CD4-positive, alpha-beta T cell (primary cell): Measurements from ENCODE around the gene BTN2A1. TPM values are rescaled to one million over a fixed set of nuclear protein-coding genes. Genes with fewer than 3 reads are reported as not detected.
A peak's percentile ranks its signal among the peaks of the same experiment; 100 is the strongest.

Source experiments
- ATAC-seq: fragments of 200-7000 bp; cut with Tn5 transposase; one replicate; pipeline ENCODE4 v1.10.0; 2022; ENCODE audit warnings: mild to moderate bottlenecking; ENCODE audit not compliant: poor library complexity
- CTCF ChIA-PET: fragments of 350-600 bp; sonication (Branson Sonifier 250); formaldehyde crosslinking; loops from one replicate; lab custom pipeline; 2021; ENCODE audit warnings: antibody characterized with exemption, inconsistent platforms; lab: Charles Lee
- POLR2A ChIA-PET: fragments of 350-600 bp; sonication (Branson Sonifier 250); formaldehyde crosslinking; loops from one replicate; lab custom pipeline; 2021; ENCODE audit warnings: antibody characterized with exemption, inconsistent platforms; lab: Charles Lee
- DNase-seq, 14 experiments: peaks; one replicate each; pipeline ENCODE4 v3.0.0-alpha.2; 2013 to 2020; ENCODE audit warnings: mixed read lengths in 2 of 14
- H3K27ac ChIP-seq, 2 donors: one replicate each; pipeline versions ENCODE4 v1.5.1 to v1.7.0; 2013; ENCODE audit warnings: low read length in 2 of 2, low read depth in 1 of 2, mild to moderate bottlenecking in 1 of 2
- H3K27me3 ChIP-seq, 2 experiments: 1 replicate in 1 of 2; 2 replicates in 1 of 2; pipeline versions ENCODE4 v1.6.1 to v1.7.0; 2013; ENCODE audit warnings: low read length in 2 of 2, control low read depth in 1 of 2, mild to moderate bottlenecking in 1 of 2, moderate library complexity in 1 of 2; ENCODE audit not compliant: insufficient read depth in 2 of 2, control insufficient read depth in 1 of 2
- H3K36me3 ChIP-seq: one replicate; pipeline ENCODE4 v1.6.1; 2013; ENCODE audit warnings: low read length, control low read depth; ENCODE audit not compliant: insufficient read depth
- H3K4me1 ChIP-seq: one replicate; pipeline ENCODE4 v1.6.1; 2013; ENCODE audit warnings: low read length, control low read depth; ENCODE audit not compliant: insufficient read depth
- H3K4me3 ChIP-seq: one replicate; pipeline ENCODE4 v1.5.1; 2013; ENCODE audit warnings: mild to moderate bottlenecking, low read length, moderate library complexity
- H3K9me3 ChIP-seq, 2 experiments: 1 replicate in 1 of 2; 2 replicates in 1 of 2; pipeline versions ENCODE4 v1.6.1 to v1.7.0; 2013; ENCODE audit warnings: low read length in 2 of 2, mild to moderate bottlenecking in 2 of 2, control low read depth in 1 of 2, moderate library complexity in 1 of 2; ENCODE audit not compliant: control insufficient read depth in 1 of 2, insufficient read depth in 1 of 2
- H3K27ac Mint-ChIP-seq: one replicate; pipeline ENCODE4 v1.8.0; 2020; ENCODE audit warnings: mixed read lengths
- H3K27me3 Mint-ChIP-seq: one replicate; pipeline ENCODE4 v1.8.0; 2021; ENCODE audit warnings: mixed read lengths
- H3K36me3 Mint-ChIP-seq: one replicate; pipeline ENCODE4 v1.8.0; 2021; ENCODE audit warnings: low read depth, mixed read lengths
- H3K4me1 Mint-ChIP-seq: one replicate; pipeline ENCODE4 v1.8.0; 2021; ENCODE audit warnings: low read depth, mixed read lengths
- H3K4me3 Mint-ChIP-seq: one replicate; pipeline ENCODE4 v1.8.0; 2020; ENCODE audit warnings: mild to moderate bottlenecking, mixed read lengths
- H3K9me3 Mint-ChIP-seq: one replicate; pipeline ENCODE4 v1.8.0; 2020; ENCODE audit warnings: mixed read lengths
- intact Hi-C, 2 experiments: fragments of 100-400 bp; cut with DNase I in 1 of 2; cut with micrococcal nuclease in 1 of 2; formaldehyde crosslinking; loops; one replicate each; pipeline versions ENCODE4 v1.15.1 to v1.9.0; 2023 to 2025; cut with DNase I, micrococcal nuclease
- total RNA-seq, 174 experiments: library from RNA in 2 of 174; stranded (reverse) in 2 of 174; gene quantifications; one replicate each; pipeline ENCODE4 v1.2.3 and lab custom pipeline; 2021 to 2026
- TF ChIP-seq, protein P1 (sequence below): fragments of 200-600 bp; IDR thresholded peaks from one replicate; pipeline ENCODE4 v1.8.0; 2022; ENCODE audit warnings: antibody characterized with exemption, mild to moderate bottlenecking

The BTN2A1 gene
- total RNA-seq, 2 experiments from 2014 or later = 16.2 to 17.5 TPM

DNA sequence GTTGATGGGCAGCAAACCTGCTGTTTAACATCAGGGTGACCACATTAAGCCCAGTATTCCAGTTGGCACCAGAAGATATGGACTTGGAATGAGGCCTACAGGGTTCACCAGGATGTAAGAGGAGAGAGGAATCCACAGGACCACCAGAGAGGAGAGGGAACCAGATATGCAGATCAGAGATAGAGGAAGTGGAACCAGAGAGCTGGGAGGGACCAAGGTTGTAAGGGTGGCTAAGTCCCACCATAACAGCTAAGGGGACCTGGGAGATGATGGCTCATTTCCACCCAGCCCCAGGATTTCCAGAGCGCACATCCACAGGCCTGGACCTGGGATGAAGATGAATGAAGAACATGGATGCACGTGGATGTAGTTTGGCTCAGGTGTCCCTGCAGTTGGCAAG, 11.1 kb downstream of the BTN2A1 start:
- Histone ChIP-seq H3K9me3 (peaks cover 0 to 6% of the 10 kb centered on the region in 2 experiments), H3K4me1 (peaks cover 11% of the 10 kb centered on the region), H3K27ac (no peak overlapping the region), H3K36me3 (peaks cover 65% of the 10 kb centered on the region), H3K4me3 (no peak overlapping the region), H3K27me3 (no peaks in the 10 kb centered on the region)
- Mint-ChIP-seq H3K27ac (no peak overlapping the region), H3K4me1 (peaks cover 31% of the 10 kb centered on the region), H3K36me3 (peaks cover 81% of the 10 kb centered on the region), H3K27me3 (no peaks in the 10 kb centered on the region), H3K4me3 (peak overlapping the region; percentile 8), H3K9me3 (peaks cover 2% of the 10 kb centered on the region)
- TF ChIP-seq, protein P1, sequence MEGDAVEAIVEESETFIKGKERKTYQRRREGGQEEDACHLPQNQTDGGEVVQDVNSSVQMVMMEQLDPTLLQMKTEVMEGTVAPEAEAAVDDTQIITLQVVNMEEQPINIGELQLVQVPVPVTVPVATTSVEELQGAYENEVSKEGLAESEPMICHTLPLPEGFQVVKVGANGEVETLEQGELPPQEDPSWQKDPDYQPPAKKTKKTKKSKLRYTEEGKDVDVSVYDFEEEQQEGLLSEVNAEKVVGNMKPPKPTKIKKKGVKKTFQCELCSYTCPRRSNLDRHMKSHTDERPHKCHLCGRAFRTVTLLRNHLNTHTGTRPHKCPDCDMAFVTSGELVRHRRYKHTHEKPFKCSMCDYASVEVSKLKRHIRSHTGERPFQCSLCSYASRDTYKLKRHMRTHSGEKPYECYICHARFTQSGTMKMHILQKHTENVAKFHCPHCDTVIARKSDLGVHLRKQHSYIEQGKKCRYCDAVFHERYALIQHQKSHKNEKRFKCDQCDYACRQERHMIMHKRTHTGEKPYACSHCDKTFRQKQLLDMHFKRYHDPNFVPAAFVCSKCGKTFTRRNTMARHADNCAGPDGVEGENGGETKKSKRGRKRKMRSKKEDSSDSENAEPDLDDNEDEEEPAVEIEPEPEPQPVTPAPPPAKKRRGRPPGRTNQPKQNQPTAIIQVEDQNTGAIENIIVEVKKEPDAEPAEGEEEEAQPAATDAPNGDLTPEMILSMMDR = no peak
- intact Hi-C loops = no loop called here
- ChIA-PET POLR2A (no interaction called here), CTCF (no interaction called here)
- no peak for DNase-seq
- ATAC-seq = no peak

DNA sequence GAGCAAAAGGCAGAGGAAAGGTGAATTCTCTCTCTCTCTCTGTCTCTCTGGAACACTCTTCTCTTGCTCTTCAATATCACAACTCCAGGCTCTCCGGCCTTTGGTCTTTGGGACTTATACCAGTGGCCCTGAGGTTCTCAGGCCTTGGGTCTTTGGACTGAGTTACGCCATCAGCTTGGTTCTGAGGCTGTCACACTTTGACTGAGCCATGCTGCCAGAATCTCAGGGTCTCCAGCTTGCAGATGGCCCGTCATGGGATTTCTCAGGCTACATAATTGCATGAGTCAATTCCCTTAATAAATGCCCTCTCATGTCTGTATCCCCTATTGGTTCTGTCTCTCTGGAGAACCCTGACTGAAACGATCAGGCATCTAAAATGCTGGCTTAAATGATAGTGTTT, 12.9 kb downstream of the BTN2A1 start:
- Histone ChIP-seq H3K36me3 (peaks cover 47% of the 10 kb centered on the region), H3K4me1 (peaks cover 22% of the 10 kb centered on the region), H3K27ac (peak overlapping the region in 1 of 2 donors; percentile 6), H3K9me3 (peaks cover 0 to 6% of the 10 kb centered on the region in 2 experiments), H3K27me3 (no peaks in the 10 kb centered on the region), H3K4me3 (no peak overlapping the region)
- CTCF ChIA-PET = interaction anchor here (1.0 kb wide), 1 partner anchor 17 kb away, joined by 4 read pairs; no protein-coding TSS in a partner anchor
- DNase-seq = no peak
- Mint-ChIP-seq H3K9me3 (peaks cover 2% of the 10 kb centered on the region), H3K36me3 (peaks cover 68% of the 10 kb centered on the region), H3K4me1 (peaks cover 35% of the 10 kb centered on the region), H3K27ac (peak overlapping the region; percentile 99), H3K27me3 (no peaks in the 10 kb centered on the region), H3K4me3 (no peak overlapping the region)
- TF ChIP-seq, protein P1 = no peak
- intact Hi-C loops = loop anchor here in 1 of 2 experiments (10.0 kb wide), 2 partner anchors 66 to 106 kb away; partner anchors contain the start of genes BTN3A1 and BTN3A2
- POLR2A ChIA-PET = interaction anchor here (5.2 kb wide), 1 partner anchor 66 kb away, joined by 102 read pairs; the partner anchor contains the start of gene HMGN4
- ATAC-seq = no peak

DNA sequence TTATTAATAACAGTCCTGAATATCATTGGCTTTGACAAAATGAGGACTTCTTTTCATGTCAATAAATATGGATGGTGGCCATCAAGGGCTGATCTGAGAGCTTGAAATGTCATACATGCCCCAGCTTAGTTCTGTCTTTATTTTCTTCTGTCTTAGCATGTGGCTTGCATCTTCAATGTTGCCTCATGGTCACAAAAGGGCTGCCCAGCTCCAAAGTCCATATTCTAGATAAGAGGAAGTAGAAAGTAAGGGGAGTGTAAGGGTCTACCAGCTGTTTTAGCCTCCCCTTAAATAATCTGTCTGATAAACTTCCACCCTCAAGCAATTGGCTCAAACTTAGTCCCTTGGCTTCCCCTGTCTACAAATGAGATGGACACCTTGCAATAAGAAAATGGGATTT, 14.2 kb downstream of the BTN2A1 start:
- Mint-ChIP-seq H3K4me3 (peak overlapping the region; percentile 26), H3K9me3 (peaks cover 2% of the 10 kb centered on the region)
- CTCF ChIA-PET = interaction anchor here (1.2 kb wide), 1 partner anchor 30 kb away, joined by 3 read pairs; no protein-coding TSS in a partner anchor

More for the DNA sequence above, 14.2 kb downstream of the BTN2A1 start:
- no peak for DNase-seq
- Mint-ChIP-seq H3K36me3 (peaks cover 55% of the 10 kb centered on the region), H3K27me3 (no peaks in the 10 kb centered on the region), H3K4me1 (peaks cover 47% of the 10 kb centered on the region), H3K27ac (peak overlapping the region; percentile 99)
- H3K9me3 ChIP-seq = peaks cover 0 to 6% of the 10 kb centered on the region in 2 experiments
- intact Hi-C loops = loop anchor here (2.0 to 10.0 kb wide), 4 partner anchors 13 to 107 kb away; partner anchors contain the start of genes BTN2A1 (in 1 of the 2), BTN3A1 (in 1 of the 2) and BTN3A2 (in 1 of the 2)
- POLR2A ChIA-PET = interaction anchor here (0.6 to 5.2 kb wide), 6 partner anchors 17 to 304 kb away, joined by 3 to 102 read pairs (median 6); partner anchors contain the start of genes BTN2A1 and HMGN4
- no peaks in the 10 kb centered on the region for H3K27me3 ChIP-seq
- TF ChIP-seq, protein P1 = no peak
- H3K27ac ChIP-seq = peak overlapping the region in 1 of 2 donors; percentile 85
- ATAC-seq = no peak
- H3K36me3 ChIP-seq = peaks cover 34% of the 10 kb centered on the region
- H3K4me3 ChIP-seq = no peak overlapping the region
- peaks cover 34% of the 10 kb centered on the region for H3K4me1 ChIP-seq
